Activated naive CD4-positive, alpha-beta T cell treated with anti-CD3 and anti-CD28 coated beads, Interleukin-2, amount 50 U/mL, for 72 hours (primary cell): ENCODE results near the gene SLC39A3. TPM values are rescaled to one million over a fixed set of nuclear protein-coding genes. Genes with fewer than 3 reads are reported as not detected.
A peak's percentile ranks its signal among the peaks of the same experiment; 100 is the strongest.

Source experiments
- ATAC-seq, 2 donors: fragments of 150-1000 bp; cut with Tn5 transposase; 2 replicates each; pipeline ENCODE4 v1.10.0; 2021; ENCODE audit warnings: mild to moderate bottlenecking in 2 of 2, moderate library complexity in 2 of 2
- DNase-seq, 2 donors: peaks; one replicate each; pipeline ENCODE4 v3.0.0; 2021 to 2022; ENCODE audit warnings: low spot score in 2 of 2
- H3K27ac Mint-ChIP-seq, 2 donors: one replicate each; pipeline ENCODE4 v1.8.0; 2022; ENCODE audit warnings: mild to moderate bottlenecking in 2 of 2, mixed read lengths in 2 of 2
- H3K36me3 Mint-ChIP-seq, 2 donors: one replicate each; pipeline ENCODE4 v1.8.0; 2022; ENCODE audit warnings: mixed read lengths in 2 of 2
- H3K9me3 Mint-ChIP-seq, 2 donors: one replicate each; pipeline ENCODE4 v1.8.0; 2022; ENCODE audit warnings: mixed read lengths in 2 of 2
- total RNA-seq, 2 donors: library from RNA; stranded (reverse); gene quantifications; one replicate each; pipeline ENCODE4 v1.2.3, GENCODE V29; 2022

SLC39A3 gene
- total RNA-seq, 2 donors from 2014 or later = 24.8 to 27.3 TPM

DNA sequence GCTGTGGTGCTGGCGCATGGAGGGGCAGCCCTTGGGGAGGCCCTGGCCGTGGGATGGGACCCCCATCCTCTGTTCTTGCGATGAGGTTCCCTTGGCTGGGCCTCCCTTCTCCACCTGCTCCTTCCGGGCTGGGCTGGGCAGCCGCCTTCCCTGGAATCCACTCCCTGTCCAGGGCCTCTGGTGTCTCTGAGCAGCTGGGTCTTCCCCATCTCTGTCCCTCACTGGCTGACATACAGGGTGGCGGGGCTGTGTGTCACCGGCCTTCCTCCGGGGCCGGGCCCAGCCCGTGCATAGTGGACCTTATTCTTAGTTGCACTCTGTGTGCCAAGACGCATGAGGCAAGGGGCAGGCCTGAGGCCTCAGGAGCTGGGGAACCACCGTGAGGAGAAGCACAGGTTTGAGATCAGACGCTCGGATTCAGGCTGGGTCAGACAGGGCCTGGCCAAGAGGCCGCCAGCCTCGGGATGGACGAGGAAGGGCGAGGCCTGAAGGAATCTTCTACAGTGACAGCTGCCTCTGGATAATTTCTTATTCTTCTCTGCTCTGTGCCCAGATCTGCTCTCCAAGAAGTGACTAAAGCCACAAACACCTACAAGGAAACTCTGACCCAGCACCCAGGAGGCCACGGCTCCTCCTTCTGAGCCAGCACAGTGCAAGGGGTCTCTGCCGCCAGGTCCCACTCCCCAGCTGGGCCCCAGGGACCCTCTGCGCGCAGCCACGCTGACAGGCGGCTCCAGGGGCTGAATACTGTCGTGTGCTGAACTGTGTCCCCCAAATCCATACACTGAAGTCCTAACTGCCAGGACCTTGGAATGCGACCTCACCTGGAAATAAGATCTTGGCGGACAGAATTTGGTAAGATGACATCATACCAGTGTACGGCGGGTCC, 32.2 kb upstream of the SLC39A3 start:
- no peak for DNase-seq
- Mint-ChIP-seq H3K36me3 (peaks cover 0 to 16% of the 10 kb centered on the region in 2 donors), H3K9me3 (no peaks in the 10 kb centered on the region), H3K27ac (peak overlapping the region in 1 of 2 donors; percentile 65)
- ATAC-seq = no peak

DNA sequence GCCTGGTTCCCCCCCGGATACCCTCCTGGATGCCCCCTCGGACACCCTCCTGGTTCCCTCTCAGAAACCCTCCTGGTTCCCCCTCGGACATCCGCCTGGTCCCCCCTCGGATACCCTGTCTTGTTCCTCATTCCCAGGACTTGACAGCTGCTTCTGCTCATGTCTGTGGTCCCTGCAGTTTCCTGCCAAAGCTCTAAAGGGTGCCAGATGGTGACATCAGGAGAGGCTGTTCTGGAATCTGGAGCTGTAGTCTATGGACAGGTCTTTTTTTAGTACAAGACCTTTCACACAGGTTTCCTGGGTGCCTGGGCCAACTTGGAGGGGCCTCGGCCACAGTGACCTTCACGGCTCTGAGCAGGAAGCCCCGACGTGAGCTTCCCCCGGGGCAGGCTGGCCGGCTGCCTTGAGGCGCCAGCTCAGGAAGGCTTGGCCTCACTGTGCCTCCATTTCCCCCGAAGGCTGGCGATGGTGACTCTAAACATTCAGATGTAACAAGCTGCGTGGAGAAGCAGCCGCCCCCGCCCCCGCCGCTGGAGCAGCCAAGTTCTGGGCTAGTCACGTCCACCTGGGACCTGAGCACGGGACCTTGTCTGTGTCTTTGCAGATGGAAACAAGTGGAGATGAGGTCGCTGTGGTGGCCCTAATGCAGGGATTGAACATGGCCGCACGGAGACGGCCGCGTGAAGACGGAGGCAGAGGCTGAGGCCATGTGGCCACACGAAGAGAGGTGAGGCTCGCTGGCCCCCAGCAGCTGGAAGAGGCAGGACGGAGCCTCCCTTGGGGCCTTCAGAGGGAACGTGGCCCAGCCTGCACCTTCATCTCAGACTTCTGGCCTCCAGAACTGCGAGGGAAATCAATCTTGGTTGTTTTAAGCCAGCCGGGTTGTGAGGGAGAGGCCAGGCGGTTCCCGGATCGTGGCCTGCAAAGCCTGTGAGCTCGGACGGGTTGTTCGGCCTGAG, 30.5 kb upstream of the SLC39A3 start:
- H3K36me3 Mint-ChIP-seq = peaks cover 0 to 3% of the 10 kb centered on the region in 2 donors
- ATAC-seq (no peak), DNase-seq (no peak)
- no peaks in the 10 kb centered on the region for H3K9me3 Mint-ChIP-seq
- peak overlapping the region in 1 of 2 donors; percentile 44 for H3K27ac Mint-ChIP-seq

DNA sequence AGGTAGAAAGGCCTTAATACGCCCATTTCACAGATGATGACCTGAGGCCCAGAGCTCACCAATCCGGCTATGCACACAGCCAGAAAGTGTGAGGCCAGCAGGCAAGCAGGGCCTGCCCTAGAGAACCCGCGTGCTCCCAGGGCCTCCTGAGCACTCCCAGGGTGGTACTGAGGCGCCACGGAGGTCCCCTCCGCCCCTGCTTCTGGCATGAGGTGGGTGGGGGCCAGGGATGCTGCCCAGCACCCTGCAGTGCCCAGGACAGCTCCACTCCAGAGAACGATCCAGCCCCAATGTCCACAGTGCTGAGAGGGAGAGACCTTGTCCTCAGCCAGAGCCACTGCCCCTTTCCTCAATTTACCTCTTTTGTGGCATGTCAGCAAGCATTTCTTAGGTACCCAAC, 29.4 kb upstream of the SLC39A3 start:
- H3K9me3 Mint-ChIP-seq = no peaks in the 10 kb centered on the region
- H3K36me3 Mint-ChIP-seq = no peaks in the 10 kb centered on the region
- no peak overlapping the region for H3K27ac Mint-ChIP-seq
- DNase-seq (no peak), ATAC-seq (no peak)

DNA sequence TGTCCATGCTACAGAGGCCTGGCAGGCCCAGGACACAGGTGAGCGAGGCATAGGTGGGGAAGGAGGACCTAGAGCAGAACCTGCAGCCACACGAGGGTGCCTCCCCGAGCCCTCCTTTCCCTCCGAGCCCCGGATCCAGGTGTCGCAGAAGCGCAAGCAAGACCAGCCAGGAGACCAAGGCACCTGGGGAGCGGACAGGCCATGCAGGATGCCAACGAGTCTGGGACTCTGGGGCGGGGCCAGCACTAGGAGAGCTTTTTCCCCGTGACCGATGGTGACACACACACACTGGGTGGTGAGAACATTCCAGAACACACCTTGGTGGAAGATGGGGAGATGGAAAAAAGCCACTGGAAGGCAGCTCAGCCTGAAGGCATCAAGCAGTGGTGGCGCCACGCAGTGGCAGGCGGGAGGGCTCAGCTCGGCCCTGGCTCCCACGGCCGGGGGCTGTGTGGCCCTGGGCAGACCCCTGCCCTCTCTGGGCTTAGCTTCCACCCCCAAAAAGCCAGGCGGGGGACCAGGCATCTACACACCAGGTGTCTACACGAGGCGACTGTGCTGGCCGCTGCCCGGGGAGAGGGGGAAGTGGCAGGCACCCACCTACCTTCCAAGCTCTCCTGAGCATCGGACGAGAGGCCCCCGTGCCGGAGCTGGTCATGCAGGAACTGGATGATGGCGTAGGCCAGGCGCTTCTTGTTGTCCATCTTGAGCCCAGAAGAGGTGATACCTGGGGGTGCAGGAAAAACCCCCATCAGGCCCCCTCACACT, 28.7 kb upstream of the SLC39A3 start:
- no peaks in the 10 kb centered on the region for H3K36me3 Mint-ChIP-seq
- ATAC-seq (no peak), DNase-seq (no peak)
- no peak overlapping the region for H3K27ac Mint-ChIP-seq
- no peaks in the 10 kb centered on the region for H3K9me3 Mint-ChIP-seq

DNA sequence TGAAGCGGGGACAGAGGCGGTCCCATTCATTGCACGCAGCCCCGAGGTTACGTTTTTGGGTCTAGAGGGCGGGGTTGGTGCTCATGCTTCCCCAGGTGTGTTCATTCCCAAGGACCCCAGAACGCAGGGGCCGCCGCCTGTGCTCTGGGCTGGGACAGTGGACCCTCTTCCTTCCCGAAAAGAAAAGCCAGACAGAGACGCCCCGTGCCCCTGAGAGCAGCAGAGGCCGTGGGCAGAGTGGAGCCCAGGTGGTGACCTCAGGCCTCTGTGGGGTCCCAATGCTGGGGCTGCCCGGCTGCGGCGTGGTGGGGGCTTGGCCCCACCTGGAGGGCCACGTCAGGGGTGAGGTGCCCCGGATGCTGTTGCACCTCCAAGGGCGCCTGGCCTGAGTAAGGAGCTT, 27.9 kb upstream of the SLC39A3 start:
- no peak for DNase-seq
- Mint-ChIP-seq H3K36me3 (no peaks in the 10 kb centered on the region), H3K27ac (no peak overlapping the region), H3K9me3 (no peaks in the 10 kb centered on the region)
- ATAC-seq = no peak

DNA sequence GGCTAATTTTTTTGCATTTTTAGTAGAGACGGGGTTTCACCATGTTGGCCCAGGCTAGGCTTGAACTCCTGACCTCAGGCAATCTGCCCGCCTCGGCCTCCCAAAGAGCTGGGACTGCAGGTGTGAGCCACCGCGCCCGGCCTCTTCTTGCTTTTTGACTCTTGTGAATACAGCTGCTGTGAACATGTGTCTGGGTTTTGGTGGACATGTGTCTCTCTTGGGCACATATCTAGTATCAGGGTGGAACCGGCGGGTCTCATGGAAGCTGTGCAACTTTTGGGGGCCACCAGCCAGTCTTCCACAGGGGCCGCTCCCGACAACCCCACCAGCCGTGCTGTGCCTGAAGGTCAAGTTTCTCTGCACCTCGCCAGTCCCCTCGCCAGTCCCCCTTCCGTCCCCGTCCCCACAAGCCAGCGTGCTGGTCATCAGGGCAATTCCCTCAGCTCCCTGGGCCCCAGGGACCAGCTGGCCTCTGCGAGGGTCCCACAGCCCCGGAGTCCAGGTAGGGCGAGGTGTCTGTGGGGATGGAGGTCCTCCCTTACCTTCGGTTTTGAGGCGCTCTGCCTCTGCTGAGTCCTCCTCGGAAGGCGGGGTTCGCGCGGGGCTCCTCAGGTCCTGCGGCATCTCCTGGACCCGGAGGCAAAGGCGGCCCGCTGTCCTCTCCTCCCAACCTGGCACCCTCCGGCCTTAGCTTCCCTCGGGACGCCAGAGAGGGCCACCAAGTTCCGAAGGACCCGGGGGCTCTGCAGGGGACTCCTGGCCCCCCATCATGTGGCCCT, 27.0 kb upstream of the SLC39A3 start:
- Mint-ChIP-seq H3K27ac (no peak overlapping the region), H3K9me3 (no peaks in the 10 kb centered on the region), H3K36me3 (no peaks in the 10 kb centered on the region)
- DNase-seq (no peak), ATAC-seq (no peak)

DNA sequence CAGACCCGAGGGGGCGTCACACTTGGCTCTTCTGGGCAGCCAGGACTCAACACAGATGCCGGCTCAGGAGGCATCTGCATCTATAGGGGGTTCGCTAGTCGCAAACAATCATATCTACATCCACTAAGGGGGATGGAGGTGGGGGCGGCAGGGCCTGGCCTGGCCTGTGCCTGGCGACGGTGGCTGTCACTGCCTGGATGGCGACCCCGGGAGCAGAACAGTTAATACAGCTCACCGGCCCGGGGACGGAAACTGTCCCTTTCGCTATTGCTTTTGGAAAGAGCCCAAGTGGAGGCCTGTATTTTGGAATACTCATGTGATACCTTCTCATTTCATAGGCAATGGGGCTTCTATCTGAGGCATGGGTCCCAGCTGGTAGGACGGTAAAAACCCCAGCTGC, 25.6 kb upstream of the SLC39A3 start:
- Mint-ChIP-seq H3K9me3 (no peaks in the 10 kb centered on the region), H3K27ac (no peak overlapping the region), H3K36me3 (no peaks in the 10 kb centered on the region)
- no peak for DNase-seq
- no peak for ATAC-seq

DNA sequence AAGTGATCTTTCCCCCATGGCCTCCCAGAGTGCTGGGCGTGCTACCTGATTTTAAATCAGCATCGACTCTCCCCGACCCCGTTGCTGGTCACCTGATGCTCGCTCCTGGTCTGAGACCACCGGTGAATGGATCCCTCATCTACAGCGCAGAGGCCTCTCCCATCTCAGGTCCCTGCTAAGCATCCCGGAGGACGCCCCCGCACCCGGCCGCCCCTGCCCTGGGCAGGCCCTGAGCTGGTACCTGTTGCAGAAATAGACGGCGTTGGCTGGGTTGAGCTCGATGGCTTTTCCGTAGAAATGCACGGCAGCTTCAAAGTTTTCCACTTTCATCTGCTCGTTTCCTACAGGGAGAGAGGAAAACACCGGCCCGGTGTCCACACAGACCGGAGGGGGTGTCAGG, 25.1 kb upstream of the SLC39A3 start:
- DNase-seq (no peak), ATAC-seq (no peak)
- H3K9me3 Mint-ChIP-seq = no peaks in the 10 kb centered on the region
- H3K27ac Mint-ChIP-seq = no peak overlapping the region
- no peaks in the 10 kb centered on the region for H3K36me3 Mint-ChIP-seq

DNA sequence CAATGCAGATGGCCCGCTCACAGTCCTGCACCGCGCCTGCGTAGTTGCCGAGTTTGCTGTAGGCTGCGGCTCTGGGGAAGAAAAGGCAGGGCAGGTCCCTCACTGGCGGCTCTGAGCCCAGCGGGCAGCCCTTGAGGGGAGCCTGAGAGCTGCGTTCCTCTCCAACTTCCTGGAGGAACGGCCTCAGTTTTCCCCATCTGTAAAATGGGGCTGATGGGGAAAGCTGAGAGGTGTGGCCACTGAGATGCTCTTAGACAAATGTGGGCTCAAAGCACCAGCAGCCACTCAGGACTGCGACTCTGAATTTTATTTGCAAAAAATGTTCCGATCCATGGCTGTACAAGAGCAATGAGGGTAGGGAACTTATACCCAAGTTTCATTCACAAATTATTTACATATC, 23.9 kb upstream of the SLC39A3 start:
- ATAC-seq (no peak), DNase-seq (no peak)
- H3K36me3 Mint-ChIP-seq = no peaks in the 10 kb centered on the region
- no peak overlapping the region for H3K27ac Mint-ChIP-seq
- no peaks in the 10 kb centered on the region for H3K9me3 Mint-ChIP-seq

DNA sequence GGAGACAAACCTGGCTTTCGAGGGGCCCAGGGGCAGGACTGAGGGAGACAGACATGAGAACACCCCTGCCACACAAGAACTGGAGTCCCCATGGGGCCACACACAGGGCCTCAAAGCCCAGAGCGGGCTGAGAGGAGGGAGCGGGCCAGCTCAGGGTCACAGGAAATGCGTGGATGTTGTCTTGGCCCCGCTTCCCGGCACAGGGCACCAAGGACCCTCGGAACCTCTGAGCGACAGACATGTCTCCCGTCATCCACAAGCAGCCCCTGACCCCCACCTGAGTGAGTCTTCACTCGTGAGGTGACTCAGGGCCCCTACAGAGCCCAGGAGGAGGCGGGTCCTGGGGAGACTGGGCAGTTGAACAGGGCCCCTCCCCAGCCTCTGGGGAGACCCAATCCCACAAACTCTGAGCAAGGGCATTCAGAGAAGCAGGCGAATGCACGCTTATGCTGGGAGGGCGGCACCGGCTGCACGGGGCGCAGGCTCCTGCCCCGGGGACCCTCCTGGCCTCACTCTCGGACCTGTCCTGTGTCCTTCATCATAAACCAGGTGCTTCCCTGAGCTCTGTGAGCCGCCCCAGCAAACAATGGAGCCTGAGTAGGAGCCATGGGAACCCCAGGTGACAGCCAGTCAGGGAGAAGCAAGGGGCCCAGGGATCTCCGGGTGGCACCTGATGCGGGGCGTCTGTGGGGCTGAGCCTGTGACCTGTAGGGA, 23.1 kb upstream of the SLC39A3 start:
- Mint-ChIP-seq H3K36me3 (no peaks in the 10 kb centered on the region), H3K9me3 (no peaks in the 10 kb centered on the region), H3K27ac (no peak overlapping the region)
- ATAC-seq = no peak
- DNase-seq = no peak

DNA sequence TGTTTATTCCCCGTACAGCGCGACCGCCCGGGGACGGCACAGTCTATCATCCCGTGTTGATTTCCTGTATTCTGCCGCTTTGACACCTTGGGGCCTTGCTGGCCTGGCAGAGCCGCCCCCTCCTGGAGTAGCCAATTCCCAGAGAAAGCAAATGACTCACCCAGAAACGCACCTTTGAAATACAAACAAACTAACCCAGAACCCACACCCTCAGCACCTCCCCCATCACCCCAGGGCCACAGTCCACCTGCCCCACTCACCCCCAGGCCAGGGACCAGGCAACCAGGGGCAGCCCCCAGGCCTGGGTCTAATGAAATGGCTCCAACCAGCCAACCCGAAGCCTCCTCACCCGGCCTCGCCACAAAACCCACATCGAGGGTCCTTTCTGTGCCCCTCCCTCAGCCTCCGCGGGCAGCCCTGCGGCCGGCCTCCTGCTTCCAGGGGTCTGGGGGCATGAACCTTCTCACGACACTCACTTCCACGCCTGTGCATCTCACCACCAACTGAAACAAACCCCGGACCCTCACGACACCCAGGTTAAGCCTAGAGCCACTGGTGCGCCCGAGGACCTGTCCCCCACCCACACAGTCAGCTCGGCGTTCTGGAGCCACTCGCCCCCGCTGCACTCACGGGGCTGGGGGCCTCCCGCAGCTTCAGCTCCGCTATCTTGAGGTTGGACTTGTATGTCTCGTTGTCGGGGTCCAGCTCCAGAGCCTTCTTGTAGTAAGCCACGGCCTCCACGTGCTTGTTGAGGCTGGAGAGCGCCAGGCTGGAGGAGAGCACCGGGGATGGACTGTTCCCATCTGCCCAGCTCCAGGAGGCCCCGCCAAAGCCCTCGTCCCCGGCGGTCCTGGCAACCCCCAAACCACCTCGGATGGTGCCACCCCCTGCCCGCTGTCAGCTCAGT, 22.3 kb upstream of the SLC39A3 start:
- no peak overlapping the region for H3K27ac Mint-ChIP-seq

DNA sequence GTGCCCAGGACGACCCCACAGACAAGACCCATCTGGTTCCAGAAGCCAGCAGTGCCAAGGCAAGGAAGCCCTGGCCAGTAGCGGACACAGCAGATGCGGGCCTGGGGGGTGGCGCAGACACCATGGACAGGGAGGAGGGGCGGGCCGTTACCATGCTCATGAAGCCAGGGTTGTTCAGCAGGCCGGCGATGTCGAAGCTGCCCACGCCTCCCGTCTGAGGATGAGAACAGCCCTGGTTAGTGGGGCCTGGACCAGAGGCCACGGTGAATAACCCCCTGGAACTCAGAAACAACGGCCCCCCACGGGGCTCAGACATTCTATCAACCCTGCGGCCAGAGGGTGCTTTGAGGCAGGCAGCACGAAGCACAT, 21.5 kb upstream of the SLC39A3 start:
- no peaks in the 10 kb centered on the region for H3K36me3 Mint-ChIP-seq
- DNase-seq = no peak

More for the DNA sequence above, 22.3 kb upstream of the SLC39A3 start:
- Mint-ChIP-seq H3K36me3 (no peaks in the 10 kb centered on the region), H3K9me3 (no peaks in the 10 kb centered on the region)
- no peak for DNase-seq
- no peak for ATAC-seq

DNA sequence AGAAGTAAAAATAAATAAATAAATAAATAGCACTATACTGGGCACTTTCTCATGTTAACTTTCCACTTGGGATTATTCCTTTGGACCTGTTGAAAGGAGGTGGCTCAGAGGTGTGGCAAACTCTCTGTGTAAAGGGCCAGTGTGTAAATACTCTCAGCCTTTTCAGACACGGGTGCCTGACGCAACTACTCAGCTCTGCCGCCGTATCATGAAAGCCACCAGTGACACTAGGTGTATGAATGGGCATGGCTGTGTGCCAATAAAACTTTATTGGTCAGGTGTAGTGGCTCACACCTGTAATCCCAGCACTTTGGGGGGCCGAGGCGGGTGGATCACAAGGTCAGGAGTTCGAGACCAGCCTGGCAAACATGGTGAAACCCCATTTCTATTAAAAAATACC, 20.1 kb upstream of the SLC39A3 start:
- no peak for ATAC-seq
- Mint-ChIP-seq H3K27ac (no peak overlapping the region), H3K36me3 (no peaks in the 10 kb centered on the region), H3K9me3 (no peaks in the 10 kb centered on the region)
- no peak for DNase-seq

More for the DNA sequence above, 21.5 kb upstream of the SLC39A3 start:
- Mint-ChIP-seq H3K27ac (no peak overlapping the region), H3K9me3 (no peaks in the 10 kb centered on the region)
- ATAC-seq = no peak

DNA sequence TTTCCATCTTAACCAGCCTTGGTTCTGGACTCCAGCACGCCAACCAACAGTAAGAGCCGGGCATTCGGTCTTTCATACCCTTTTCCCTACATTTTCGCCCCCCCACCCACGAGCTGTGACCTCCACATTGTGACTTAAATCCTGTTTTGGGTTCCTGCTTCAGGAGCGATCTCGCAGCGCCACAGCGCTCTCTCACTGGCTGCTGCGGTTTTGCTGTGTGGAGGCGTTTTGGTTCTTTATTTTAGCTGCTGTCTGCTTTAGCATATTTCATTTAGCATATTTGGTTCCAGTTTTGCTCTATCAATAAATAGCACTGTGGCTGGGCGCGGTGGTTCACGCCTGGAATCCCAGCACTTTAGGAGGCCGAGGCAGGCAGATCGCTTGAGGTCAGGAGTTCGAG, 19.5 kb upstream of the SLC39A3 start:
- Mint-ChIP-seq H3K9me3 (no peaks in the 10 kb centered on the region), H3K36me3 (no peaks in the 10 kb centered on the region), H3K27ac (no peak overlapping the region)
- ATAC-seq (no peak), DNase-seq (no peak)
